ENCODE measurements around the gene UQCC2.

Gene UQCC2

DNA sequence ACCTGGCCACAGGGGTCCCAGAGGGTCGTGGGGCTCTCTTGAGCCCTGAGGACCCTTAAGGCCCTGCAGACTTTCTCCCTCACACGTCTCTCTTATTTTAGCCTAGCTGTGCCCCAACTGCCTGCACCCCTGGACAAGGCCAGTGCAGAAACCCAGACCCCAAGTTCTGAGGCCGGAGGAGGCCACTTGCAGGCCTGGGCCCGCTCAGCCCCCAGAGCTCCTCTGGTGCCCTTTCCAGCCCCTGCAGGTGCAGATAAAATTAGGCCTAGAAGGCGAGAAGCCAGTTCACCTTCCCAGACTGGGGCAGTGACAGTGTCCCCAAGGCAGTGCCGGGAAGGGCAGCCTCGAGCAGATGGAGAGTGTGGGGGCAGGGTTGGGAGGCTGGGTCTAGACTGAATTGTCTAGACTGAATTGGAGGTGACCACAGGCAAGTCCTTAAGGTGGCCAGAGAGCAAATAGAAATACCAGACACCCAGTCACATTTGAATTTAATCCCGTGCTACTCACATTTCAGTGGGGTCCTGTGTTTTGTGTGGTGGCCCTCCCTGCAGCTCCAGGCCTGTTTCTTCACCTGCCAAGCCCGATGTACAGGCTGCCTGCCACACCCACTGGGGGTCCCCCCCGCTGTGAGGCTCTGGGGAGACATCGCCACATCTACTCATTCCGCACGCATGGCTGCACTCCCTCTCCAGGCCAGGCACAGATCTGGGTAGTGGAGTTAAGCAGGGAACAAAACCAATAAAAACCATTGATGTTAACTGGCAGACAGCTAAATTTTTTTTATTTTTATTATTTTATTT is 43.8 kb upstream of the UQCC2 start:
- TF ChIP-seq EZH2 (IDR thresholded peaks at IDR 0.05; ENCODE audit: borderline replicate concordance, low read length) = no peak
- TF ChIP-seq, protein P1, sequence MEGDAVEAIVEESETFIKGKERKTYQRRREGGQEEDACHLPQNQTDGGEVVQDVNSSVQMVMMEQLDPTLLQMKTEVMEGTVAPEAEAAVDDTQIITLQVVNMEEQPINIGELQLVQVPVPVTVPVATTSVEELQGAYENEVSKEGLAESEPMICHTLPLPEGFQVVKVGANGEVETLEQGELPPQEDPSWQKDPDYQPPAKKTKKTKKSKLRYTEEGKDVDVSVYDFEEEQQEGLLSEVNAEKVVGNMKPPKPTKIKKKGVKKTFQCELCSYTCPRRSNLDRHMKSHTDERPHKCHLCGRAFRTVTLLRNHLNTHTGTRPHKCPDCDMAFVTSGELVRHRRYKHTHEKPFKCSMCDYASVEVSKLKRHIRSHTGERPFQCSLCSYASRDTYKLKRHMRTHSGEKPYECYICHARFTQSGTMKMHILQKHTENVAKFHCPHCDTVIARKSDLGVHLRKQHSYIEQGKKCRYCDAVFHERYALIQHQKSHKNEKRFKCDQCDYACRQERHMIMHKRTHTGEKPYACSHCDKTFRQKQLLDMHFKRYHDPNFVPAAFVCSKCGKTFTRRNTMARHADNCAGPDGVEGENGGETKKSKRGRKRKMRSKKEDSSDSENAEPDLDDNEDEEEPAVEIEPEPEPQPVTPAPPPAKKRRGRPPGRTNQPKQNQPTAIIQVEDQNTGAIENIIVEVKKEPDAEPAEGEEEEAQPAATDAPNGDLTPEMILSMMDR (IDR thresholded peaks at IDR 0.05; ENCODE audit: low read length) = no peak
- no peak overlapping the region for H3K9ac ChIP-seq (ENCODE audit: low read length)
- no peak overlapping the region for H2AFZ ChIP-seq (ENCODE audit: low read length)
- no peak overlapping the region for H3K27ac ChIP-seq (ENCODE audit: low read depth, low read length, poor library complexity, severe bottlenecking)
- H3K9me3 ChIP-seq (ENCODE audit: low read length) = no peaks in the 10 kb centered on the region
- H3K4me2 ChIP-seq (ENCODE audit: low read length) = no peak overlapping the region
- H3F3A ChIP-seq (ENCODE audit: insufficient read depth, low read length) = no peaks in the 10 kb centered on the region
- H3K4me1 ChIP-seq (ENCODE audit: insufficient read depth, low read length, severe bottlenecking) = no peaks in the 10 kb centered on the region
- no peaks in the 10 kb centered on the region for H4K20me1 ChIP-seq (ENCODE audit: insufficient read depth, low read length)
- no peaks in the 10 kb centered on the region for H3K9me2 ChIP-seq (ENCODE audit: low read depth, low read length)
- no peak overlapping the region for H3K4me3 ChIP-seq (ENCODE audit: low read depth, low read length, poor library complexity, severe bottlenecking)
- no peaks in the 10 kb centered on the region for H3K79me2 ChIP-seq (ENCODE audit: insufficient read depth, low read length)
- H3K27me3 ChIP-seq (ENCODE audit: insufficient read depth, low read length) = peaks cover 3% of the 10 kb centered on the region
- no peaks in the 10 kb centered on the region for H3K36me3 ChIP-seq (ENCODE audit: insufficient read depth, low read length)

DNA sequence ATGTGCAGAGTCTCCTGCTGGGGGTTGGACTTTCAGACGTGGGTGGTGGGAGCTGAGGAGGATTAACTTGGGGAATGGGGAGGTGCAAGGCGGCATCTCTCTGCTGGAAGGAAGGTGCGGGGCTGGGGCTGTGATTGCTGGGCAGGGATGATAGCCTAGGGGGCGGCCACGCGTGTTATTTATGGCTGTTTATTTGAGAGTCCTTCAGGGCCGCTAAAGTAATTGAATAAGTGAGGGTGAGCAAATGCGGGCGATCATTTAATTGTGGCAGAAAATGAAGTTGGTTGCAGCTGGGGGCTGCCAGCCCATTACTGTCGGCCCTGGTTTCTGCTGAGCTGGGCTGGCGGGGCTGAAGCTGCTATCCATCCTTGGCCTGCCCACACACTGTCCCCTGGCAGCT is 42.7 kb upstream of the UQCC2 start:
- Histone ChIP-seq H3K27me3 (ENCODE audit: insufficient read depth, low read length) (no peaks in the 10 kb centered on the region; the same call in 1 of the 2 replicates), H2AFZ (ENCODE audit: low read length) (no peak overlapping the region), H3K9ac (ENCODE audit: low read length) (no peak overlapping the region), H3K9me3 (ENCODE audit: low read length) (no peaks in the 10 kb centered on the region), H3K4me2 (ENCODE audit: low read length) (no peak overlapping the region), H3K36me3 (ENCODE audit: insufficient read depth, low read length) (no peaks in the 10 kb centered on the region), H3K9me2 (ENCODE audit: low read depth, low read length) (no peaks in the 10 kb centered on the region), H4K20me1 (ENCODE audit: insufficient read depth, low read length) (no peaks in the 10 kb centered on the region), H3F3A (ENCODE audit: insufficient read depth, low read length) (no peaks in the 10 kb centered on the region), H3K27ac (ENCODE audit: low read depth, low read length, poor library complexity, severe bottlenecking) (no peak overlapping the region), H3K79me2 (ENCODE audit: insufficient read depth, low read length) (no peaks in the 10 kb centered on the region), H3K4me1 (ENCODE audit: insufficient read depth, low read length, severe bottlenecking) (no peaks in the 10 kb centered on the region), H3K4me3 (ENCODE audit: low read depth, low read length, poor library complexity, severe bottlenecking) (no peak overlapping the region)
- TF ChIP-seq, protein P1 (IDR thresholded peaks at IDR 0.05; ENCODE audit: low read length) = no peak
- TF ChIP-seq EZH2 (IDR thresholded peaks at IDR 0.05; ENCODE audit: borderline replicate concordance, low read length) = no peak

DNA sequence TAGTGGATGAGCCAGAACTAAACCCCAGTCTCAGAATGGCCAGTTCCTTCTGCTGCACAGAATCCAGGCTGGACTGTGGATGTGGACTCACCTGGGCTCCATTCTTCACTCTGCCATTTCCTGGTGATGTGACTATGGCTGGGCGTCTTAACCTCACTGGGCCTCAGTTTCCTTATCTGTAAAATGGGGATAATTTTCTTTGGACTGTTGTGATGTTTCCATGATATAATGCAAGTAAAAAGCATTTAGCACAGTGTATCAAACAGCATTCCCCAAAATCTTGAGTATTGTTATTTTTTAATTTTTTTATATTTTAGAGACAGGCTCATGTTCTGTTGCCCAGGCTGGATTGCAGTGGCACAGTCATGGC is 41.1 kb upstream of the UQCC2 start:
- Histone ChIP-seq H3K9ac (ENCODE audit: low read length) (no peak overlapping the region), H3K4me3 (ENCODE audit: low read depth, low read length, poor library complexity, severe bottlenecking) (no peak overlapping the region), H3F3A (ENCODE audit: insufficient read depth, low read length) (no peaks in the 10 kb centered on the region), H3K36me3 (ENCODE audit: insufficient read depth, low read length) (no peaks in the 10 kb centered on the region), H3K27ac (ENCODE audit: low read depth, low read length, poor library complexity, severe bottlenecking) (no peak overlapping the region), H3K9me2 (ENCODE audit: low read depth, low read length) (no peaks in the 10 kb centered on the region), H3K4me2 (ENCODE audit: low read length) (no peak overlapping the region), H3K27me3 (ENCODE audit: insufficient read depth, low read length) (peaks cover 1% of the 10 kb centered on the region; the same call in 1 of the 2 replicates), H3K9me3 (ENCODE audit: low read length) (no peaks in the 10 kb centered on the region), H2AFZ (ENCODE audit: low read length) (no peak overlapping the region), H3K4me1 (ENCODE audit: insufficient read depth, low read length, severe bottlenecking) (no peaks in the 10 kb centered on the region), H4K20me1 (ENCODE audit: insufficient read depth, low read length) (no peaks in the 10 kb centered on the region), H3K79me2 (ENCODE audit: insufficient read depth, low read length) (no peaks in the 10 kb centered on the region)
- no peak for TF ChIP-seq EZH2 (IDR thresholded peaks at IDR 0.05; ENCODE audit: borderline replicate concordance, low read length)
- TF ChIP-seq, protein P1 (IDR thresholded peaks at IDR 0.05; ENCODE audit: low read length) = no peak
